Heart right ventricle (tissue), 16 donors: Measurements from ENCODE around the gene USP4. TPM values are rescaled to one million over a fixed set of nuclear protein-coding genes. Genes with fewer than 3 reads are reported as not detected.
"Not testable (repeated sequence)": the region's sequence is repeated elsewhere in the genome, so short reads cannot be mapped to it uniquely, and the experiment has no call there.

Experiments used
- ATAC-seq, 8 donors: fragments of 200-7000 bp; cut with Tn5 transposase; one replicate each; pipeline ENCODE4 v1.9.1; 2020; ENCODE audit warnings: mild to moderate bottlenecking in 8 of 8, moderate library complexity in 8 of 8, moderate number of reproducible peaks in 1 of 8
- DNase-seq, 2 donors: peaks; one replicate each; pipeline ENCODE4 v3.0.0-alpha.2; 2020
- H3K27ac ChIP-seq, 10 donors: fragments of 200-600 bp; sonication (generic) in 2 of 10; one replicate each; pipeline versions ENCODE4 v1.5.0 to v1.8.0; 2020 to 2022; ENCODE audit warnings: mild to moderate bottlenecking in 3 of 10
- H3K27me3 ChIP-seq, 7 donors: fragments of 200-600 bp; one replicate each; pipeline ENCODE4 v1.8.0; 2021 to 2022; ENCODE audit warnings: mild to moderate bottlenecking in 2 of 7
- H3K36me3 ChIP-seq, 9 donors: fragments of 200-600 bp; sonication (generic) in 1 of 9; one replicate each; pipeline versions ENCODE4 v1.5.0 to v1.8.0; 2020 to 2022; ENCODE audit warnings: mild to moderate bottlenecking in 2 of 9
- H3K4me1 ChIP-seq, 9 donors: fragments of 200-600 bp; sonication (generic) in 1 of 9; one replicate each; pipeline versions ENCODE4 v1.5.0 to v1.8.0; 2020 to 2022; ENCODE audit warnings: mild to moderate bottlenecking in 4 of 9
- H3K4me3 ChIP-seq, 10 donors: fragments of 200-600 bp; sonication (generic) in 2 of 10; one replicate each; pipeline versions ENCODE4 v1.5.0 to v1.8.0; 2020 to 2022; ENCODE audit warnings: mild to moderate bottlenecking in 7 of 10, moderate library complexity in 2 of 10
- H3K9me3 ChIP-seq, 11 donors: fragments of 200-600 bp in 10 of 11; sonication (generic) in 2 of 11; one replicate each; pipeline versions ENCODE4 v1.5.0 to v1.8.0; 2013 to 2022; ENCODE audit warnings: mild to moderate bottlenecking in 2 of 11, control low read depth in 1 of 11, moderate library complexity in 1 of 11
- WGBS, 2 donors: extraction: QIAGEN DNeasy Blood & Tissue Kit; methylation state at CpG; one replicate each; pipeline ENCODE4 v1.1.7; 2013; ENCODE audit warnings: inconsistent platforms in 1 of 2; 5-methylcytosine and 5-hydroxymethylcytosine counted together
- intact Hi-C, 10 donors: fragments of 100-400 bp; cut with DNase I; formaldehyde crosslinking; loops; one replicate each; pipeline versions ENCODE4 v1.11.1 to v1.14.2; 2022
- polyA plus RNA-seq, 2 donors: library from polyadenylated mRNA; stranded (reverse); fragments of 200-250 nt; gene quantifications; one replicate each; pipeline ENCODE4 v1.2.3, GENCODE V29; 2013
- total RNA-seq, 10 donors: library from RNA; stranded (reverse); fragmentation: NEBNext Ultra II Directional in 3 of 10; extraction: Animal tissue kit (Norgen Biotek cat#: 25700) in 3 of 10; gene quantifications; one replicate each; pipeline versions ENCODE4 v1.2.1 to v1.2.4, GENCODE V29; 2021 to 2023
- TF ChIP-seq, protein P1 (sequence below), 9 donors: fragments of 200-600 bp; sonication (generic) in 2 of 9; IDR thresholded peaks; one replicate each; pipeline versions ENCODE4 v1.5.0 to v1.8.0; 2021 to 2022; ENCODE audit warnings: antibody characterized with exemption in 9 of 9, mild to moderate bottlenecking in 5 of 9, moderate library complexity in 1 of 9
- donor health status: Arrhythmogenic right ventricular cardiomyopathy.
- donor health status: ischemic (EF 13 %, LVEDD 7.1; RV severe dilation, severe dysfunction).
- donor health status: healthy with polysubstance abuse.
- donor health status: DM: no; HTN: yes; CAD: no.
- donor health status: DM: no; HTN: no; CAD: no.
- donor health status: ischemic (EF 25% LVEDD 6.9; RV normal size, moderate dysfunction).
- donor health status: ischemic (EF 25% LVEDD 5.7; RV mildly dilated, moderate dysfunction).
- donor health status: healthy.
- donor health status: DM: yes; HTN: yes; CAD: no.
- donor health status: Ischemic cardiomyopathy.
- donor health status: ischemic (EF 35%, LVEDD 5.7; RV mildly dilated, moderate dysfunction).
- donor health status: nonischemic (EF 11% LVEDD 7.7; RV severe dilation, severe dysfunction).
- donor health status: DM: yes; HTN: yes; CAD: no.
- donor health status: PGD.
- donor health status: ischemic (EF 29% LVEDD 5.4; RV normal size, mild dysfunction).
- donor health status: nonischemic (EF 23%, LVEDD 6.1; RV moderate dilation, normal function).

The USP4 gene
- total and polyA plus RNA-seq, 12 donors = 19.9 to 52.4 (median 43.5) TPM

DNA sequence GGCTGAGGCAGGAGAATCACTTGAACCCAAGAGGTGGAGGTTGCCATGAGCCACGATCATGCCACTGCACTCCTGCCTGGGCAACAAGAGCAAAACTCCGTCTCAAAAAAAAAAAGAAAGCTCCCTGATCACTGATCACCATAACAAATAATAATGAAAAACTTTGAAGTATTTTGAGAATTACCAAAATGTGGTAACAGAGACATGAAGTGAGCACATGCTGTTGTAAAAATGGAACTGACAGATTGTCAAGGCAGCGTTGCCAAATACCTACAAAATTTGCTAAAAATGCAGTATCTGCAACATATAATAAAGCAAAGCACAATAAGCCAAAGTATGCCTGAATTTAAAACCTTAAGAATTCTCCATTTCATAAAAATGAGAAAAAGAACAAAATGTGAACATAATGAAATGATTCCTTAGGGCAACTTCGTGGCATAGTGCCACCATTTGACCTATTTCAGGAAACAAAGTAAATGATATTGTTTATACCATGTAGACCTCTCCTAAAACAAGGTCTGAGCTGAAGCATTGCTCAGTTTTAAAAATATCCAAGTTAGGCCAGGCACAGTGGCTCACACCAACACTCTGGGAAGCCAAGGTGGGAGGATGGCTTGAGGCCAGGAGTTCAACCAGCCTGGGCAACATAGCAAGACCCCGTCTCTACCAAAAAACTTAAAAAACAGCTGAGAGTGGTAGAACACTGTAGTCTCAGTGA, 5.8 kb downstream of the USP4 start:
- peaks cover 0 to 92% (median 33%) of the 10 kb centered on the region in 9 donors for H3K36me3 ChIP-seq
- ATAC-seq (no peak), DNase-seq (no peak)
- H3K4me3 ChIP-seq = no peak overlapping the region
- WGBS, 2 donors = 86 to 94% methylated on average over 5 of the region's 5 CpGs
- H3K9me3 ChIP-seq = no peaks in the 10 kb centered on the region
- intact Hi-C loops = no loop called here
- H3K4me1 ChIP-seq = peaks cover 0 to 43% (median 14%) of the 10 kb centered on the region in 9 donors
- H3K27ac ChIP-seq = peak overlapping the region in 1 of 10 donors; percentile 56
- no peaks in the 10 kb centered on the region for H3K27me3 ChIP-seq
- TF ChIP-seq, protein P1, sequence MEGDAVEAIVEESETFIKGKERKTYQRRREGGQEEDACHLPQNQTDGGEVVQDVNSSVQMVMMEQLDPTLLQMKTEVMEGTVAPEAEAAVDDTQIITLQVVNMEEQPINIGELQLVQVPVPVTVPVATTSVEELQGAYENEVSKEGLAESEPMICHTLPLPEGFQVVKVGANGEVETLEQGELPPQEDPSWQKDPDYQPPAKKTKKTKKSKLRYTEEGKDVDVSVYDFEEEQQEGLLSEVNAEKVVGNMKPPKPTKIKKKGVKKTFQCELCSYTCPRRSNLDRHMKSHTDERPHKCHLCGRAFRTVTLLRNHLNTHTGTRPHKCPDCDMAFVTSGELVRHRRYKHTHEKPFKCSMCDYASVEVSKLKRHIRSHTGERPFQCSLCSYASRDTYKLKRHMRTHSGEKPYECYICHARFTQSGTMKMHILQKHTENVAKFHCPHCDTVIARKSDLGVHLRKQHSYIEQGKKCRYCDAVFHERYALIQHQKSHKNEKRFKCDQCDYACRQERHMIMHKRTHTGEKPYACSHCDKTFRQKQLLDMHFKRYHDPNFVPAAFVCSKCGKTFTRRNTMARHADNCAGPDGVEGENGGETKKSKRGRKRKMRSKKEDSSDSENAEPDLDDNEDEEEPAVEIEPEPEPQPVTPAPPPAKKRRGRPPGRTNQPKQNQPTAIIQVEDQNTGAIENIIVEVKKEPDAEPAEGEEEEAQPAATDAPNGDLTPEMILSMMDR (IDR thresholded peaks at IDR 0.05) = no peak

DNA sequence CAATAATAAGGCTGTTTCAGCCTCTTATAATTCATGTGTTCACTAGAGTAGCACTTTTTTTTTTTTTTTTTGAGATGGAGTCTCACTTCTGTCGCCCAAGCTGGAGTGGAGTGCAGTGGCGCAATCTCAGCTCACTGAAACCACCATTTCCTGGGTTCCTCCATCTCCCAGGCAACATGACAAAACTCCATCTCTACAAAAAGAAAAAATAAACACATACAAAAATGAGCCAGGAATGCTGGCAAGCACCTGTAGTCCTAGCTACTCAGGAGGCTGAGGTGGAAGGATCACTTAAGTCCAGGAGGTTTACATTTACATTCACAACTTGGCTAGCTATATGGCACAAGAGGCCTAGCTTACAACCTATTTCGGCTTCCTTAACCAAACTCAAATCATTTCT, 6.8 kb downstream of the USP4 start:
- Histone ChIP-seq H3K27ac (peak overlapping the region in 2 of 10 donors; percentile 2 to 56), H3K4me3 (no peak overlapping the region), H3K27me3 (no peaks in the 10 kb centered on the region), H3K36me3 (peaks cover 0 to 100% (median 43%) of the 10 kb centered on the region in 9 donors), H3K9me3 (no peaks in the 10 kb centered on the region), H3K4me1 (peaks cover 0 to 34% (median 4%) of the 10 kb centered on the region in 9 donors)
- WGBS, 2 donors = 82% methylated on average over 3 of the region's 3 CpGs
- no peak for ATAC-seq
- no peak for DNase-seq
- intact Hi-C loops = no loop called here
- TF ChIP-seq, protein P1 (IDR thresholded peaks at IDR 0.05) = no peak

DNA sequence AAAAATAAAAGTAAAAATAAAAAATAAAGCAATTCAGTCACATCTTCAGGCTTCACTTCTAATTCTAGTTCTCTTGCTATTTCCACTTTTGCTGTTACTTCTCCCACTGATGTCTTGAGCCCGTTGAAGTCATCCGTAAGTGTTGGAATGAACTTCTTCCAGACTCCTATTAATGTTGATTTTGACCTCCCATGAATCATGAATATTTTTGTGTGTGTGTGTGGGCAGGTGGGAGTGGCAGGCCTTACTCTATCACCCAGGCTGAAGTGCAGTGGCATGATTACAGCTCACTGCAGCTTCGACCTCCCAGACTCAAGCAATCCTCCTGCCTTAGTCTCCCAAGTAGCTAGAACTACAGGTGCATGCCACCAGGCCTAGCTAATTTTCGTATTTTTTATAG, 10.7 kb downstream of the USP4 start:
- ATAC-seq (no peak), DNase-seq (no peak)
- Histone ChIP-seq H3K4me3 (no peak overlapping the region), H3K27me3 (no peaks in the 10 kb centered on the region), H3K27ac (no peak overlapping the region), H3K36me3 (peaks cover 0 to 100% (median 72%) of the 10 kb centered on the region in 9 donors), H3K4me1 (peaks cover 0 to 18% (median 0%) of the 10 kb centered on the region in 9 donors), H3K9me3 (no peaks in the 10 kb centered on the region)
- TF ChIP-seq, protein P1 (IDR thresholded peaks at IDR 0.05) = no peak
- intact Hi-C loops = no loop called here
- WGBS, 2 donors = 82 to 92% methylated on average over 4 of the region's 4 CpGs

DNA sequence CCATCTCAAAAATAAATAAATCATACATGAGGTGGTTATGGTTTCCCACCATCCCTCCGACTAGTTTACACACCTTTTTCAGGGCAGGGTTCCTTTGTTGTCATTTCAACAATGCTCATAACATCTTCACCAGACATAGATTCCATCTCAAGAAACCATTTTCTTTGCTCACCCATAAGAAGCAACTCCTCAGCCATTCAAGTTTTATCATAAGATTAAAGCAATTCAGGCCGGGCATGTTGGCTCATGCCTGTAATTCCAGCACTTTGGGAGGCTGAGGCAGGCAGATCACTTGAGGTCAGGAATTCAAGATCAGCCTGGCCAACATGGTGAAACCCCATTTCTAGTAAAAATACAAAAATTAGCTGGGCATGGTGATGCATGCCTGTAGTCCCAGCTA, 11.5 kb downstream of the USP4 start:
- H3K4me3 ChIP-seq, DNase-seq, ATAC-seq, H3K9me3 ChIP-seq, intact Hi-C loops, H3K27ac ChIP-seq, H3K27me3 ChIP-seq, H3K4me1 ChIP-seq: not testable (repeated sequence)
- 81 to 84% methylated on average over 2 of the region's 2 CpGs for WGBS, 2 donors
- H3K36me3 ChIP-seq = peaks cover under 1 to 100% (median 72%) of the 10 kb centered on the region in 9 donors

DNA sequence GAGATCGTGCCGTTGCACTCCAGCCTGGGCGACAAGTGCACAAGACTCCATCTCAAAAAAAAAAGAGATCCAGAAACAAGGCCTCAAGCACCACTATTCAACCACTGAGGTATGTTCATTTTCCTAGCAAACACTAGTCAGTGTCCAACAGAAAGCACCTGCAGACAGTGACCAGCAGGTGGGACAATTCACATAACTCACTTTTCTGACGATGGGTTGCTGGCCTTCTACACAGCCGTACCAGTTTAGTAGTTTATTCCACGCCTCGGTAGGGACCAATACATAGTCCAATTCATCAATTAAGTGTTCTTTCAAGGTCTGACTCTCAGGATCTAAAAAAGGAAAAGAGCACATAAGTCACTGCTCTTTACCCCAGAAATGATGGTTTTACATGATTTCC, 12.4 kb downstream of the USP4 start:
- peaks cover 0 to 2% (median 0%) of the 10 kb centered on the region in 9 donors for H3K4me1 ChIP-seq
- WGBS, 2 donors = 81 to 82% methylated on average over 7 of the region's 7 CpGs
- ATAC-seq (no peak), DNase-seq (no peak)
- H3K27me3 ChIP-seq = no peaks in the 10 kb centered on the region
- no peak overlapping the region for H3K27ac ChIP-seq
- H3K9me3 ChIP-seq = no peaks in the 10 kb centered on the region
- peaks cover 4 to 100% (median 78%) of the 10 kb centered on the region in 9 donors for H3K36me3 ChIP-seq
- intact Hi-C loops = no loop called here
- TF ChIP-seq, protein P1 (IDR thresholded peaks at IDR 0.05) = peak in 1 of 9 donors; percentile 13
- H3K4me3 ChIP-seq = no peak overlapping the region
